Uterus (tissue), 4 donors: ENCODE results near the gene STPG4. TPM values are rescaled to one million over a fixed set of nuclear protein-coding genes. Genes with fewer than 3 reads are reported as not detected.
A peak's percentile ranks its signal among the peaks of the same experiment; 100 is the strongest.

Experiments
- DNase-seq, 2 donors: peaks; one replicate each; pipeline ENCODE4 v3.0.0-alpha.2; 2019 to 2020
- H3K27ac ChIP-seq, 2 donors: fragments of 200-600 bp; sonication (generic); 1 replicate in 1 of 2; 2 replicates in 1 of 2; pipeline ENCODE4 v1.5.1; 2016 to 2018
- H3K27me3 ChIP-seq, 2 donors: fragments of 200-600 bp; sonication (generic); one replicate each; pipeline ENCODE4 v1.5.1; 2018 to 2019; ENCODE audit warnings: control low read depth in 1 of 2
- H3K36me3 ChIP-seq, 2 donors: fragments of 200-600 bp; sonication (generic); one replicate each; pipeline ENCODE4 v1.5.1; 2019; ENCODE audit warnings: control low read depth in 1 of 2
- H3K4me1 ChIP-seq, 2 donors: fragments of 200-600 bp; sonication (generic); one replicate each; pipeline ENCODE4 v1.5.1; 2018 to 2019; ENCODE audit warnings: control low read depth in 1 of 2
- H3K4me3 ChIP-seq, 2 donors: fragments of 200-600 bp; sonication (generic); 1 replicate in 1 of 2; 2 replicates in 1 of 2; pipeline ENCODE4 v1.5.1; 2018 to 2019; ENCODE audit warnings: mild to moderate bottlenecking in 1 of 2
- H3K9me3 ChIP-seq, 2 donors: fragments of 200-600 bp; sonication (generic); one replicate each; pipeline ENCODE4 v1.5.1; 2019; ENCODE audit warnings: control low read depth in 1 of 2
- CTCF ChIP-seq, 4 experiments: fragments of 200-600 bp in 2 of 4; fragments of 450-650 bp in 2 of 4; sonication (generic) in 2 of 4; IDR thresholded peaks; one replicate each; pipeline ENCODE4 v1.5.1; 2016 to 2019; ENCODE audit warnings: antibody characterized with exemption in 4 of 4, mild to moderate bottlenecking in 2 of 4, moderate library complexity in 1 of 4
- POLR2A ChIP-seq, 2 donors: fragments of 450-650 bp; IDR thresholded peaks; one replicate each; pipeline ENCODE4 v1.6.1; 2016; ENCODE audit warnings: antibody characterized with exemption in 2 of 2, mild to moderate bottlenecking in 1 of 2, moderate library complexity in 1 of 2
- intact Hi-C: fragments of 100-400 bp; cut with DNase I; formaldehyde crosslinking; loops from one replicate; pipeline ENCODE4 v1.15.1; 2023; ENCODE audit warnings: low total_unique reads
- total RNA-seq, 4 donors: library from RNA; depleted of rRNA in 3 of 4; stranded (reverse); fragments of >200 nt in 3 of 4; gene quantifications; one replicate each; pipeline versions ENCODE4 v1.1.0 to v1.2.4, GENCODE V29; 2014 to 2023
- donor health status: DM: yes; HTN: yes; CAD: no.

Gene STPG4
- total RNA-seq, 4 donors from 2014 or later = 1.0 TPM; not detected in 3

GRCh38 chr2:47038656-47039488 is 116.2 kb downstream of the STPG4 start:
- intact Hi-C loops = no loop called here
- Histone ChIP-seq H3K4me1 (peaks cover 18 to 21% of the 10 kb centered on the region in 2 donors), H3K27me3 (no peaks in the 10 kb centered on the region), H3K36me3 (no peaks in the 10 kb centered on the region), H3K4me3 (no peak overlapping the region), H3K27ac (peak overlapping the region; percentile 12 to 26), H3K9me3 (no peaks in the 10 kb centered on the region)
- TF ChIP-seq POLR2A (IDR thresholded peaks at IDR 0.05) (no peak), CTCF (IDR thresholded peaks at IDR 0.05) (no peak)
- DNase-seq = no peak

GRCh38 chr2:47037678-47038077 is 117.4 kb downstream of the STPG4 start:
- H3K27me3 ChIP-seq = no peaks in the 10 kb centered on the region
- DNase-seq = no peak
- H3K36me3 ChIP-seq = no peaks in the 10 kb centered on the region
- intact Hi-C loops = no loop called here
- no peak for TF ChIP-seq POLR2A (IDR thresholded peaks at IDR 0.05)
- no peak for TF ChIP-seq CTCF (IDR thresholded peaks at IDR 0.05)
- no peak overlapping the region for H3K4me3 ChIP-seq
- H3K27ac ChIP-seq = no peak overlapping the region
- H3K4me1 ChIP-seq = peaks cover 23 to 24% of the 10 kb centered on the region in 2 donors
- no peaks in the 10 kb centered on the region for H3K9me3 ChIP-seq

Other genes with a start within 250 kb of the STPG4 start
- 100 to 1,000 TPM in 2 of 4 donors, 10 to 100 TPM in 2; 44.8 to 141 (median 107) TPM for gene MCFD2, start 239.5 kb downstream of the STPG4 start, total RNA-seq
- 10 to 100 TPM in 3 of 4 donors, 1 to 10 TPM in 1; 3.8 to 80.9 (median 25.3) TPM for gene TTC7A, start 214.1 kb downstream of the STPG4 start, total RNA-seq
- gene CALM2, start 21.2 kb upstream of the STPG4 start, total RNA-seq = 100 to 1,000 TPM; 456 to 724 (median 652) TPM
- gene EPCAM, start 214.0 kb upstream of the STPG4 start, total RNA-seq = 10 to 100 TPM in 1 of 4 donors, 1 to 10 TPM in 1, under 1 TPM in 1, not detected in 1; 0.59 to 35.7 (median 1.0) TPM
- gene MSH2, start 247.8 kb upstream of the STPG4 start, total RNA-seq = 10 to 100 TPM; 13.5 to 76.7 (median 24.6) TPM